NCI-H1092 treated with DMSO at 0.1 percent for 48 hours (cell line): Measurements from ENCODE around the gene KRTAP10-9.
"Not testable (repeated sequence)": the region's sequence is repeated elsewhere in the genome, so short reads cannot be mapped to it uniquely, and the experiment has no call there.

Experiments used
- DNase-seq: peaks from one replicate; lab custom pipeline; 2025; lab: John Stamatoyannopoulos, UW

Gene KRTAP10-9

GRCh38 chr21:44626673-44627143, at the start of gene KRTAP10-9:
KRTAP10-9 (plus strand) TSS chr21:44627093; CDS start chr21:44627172, 79 bp downstream.
- no peak for DNase-seq

- no peak for DNase-seq
Measured at GRCh38 chr21:44578371-44579055, 48.4 kb upstream of the KRTAP10-9 start.

- no peak for DNase-seq
Measured at GRCh38 chr21:44579056-44579832, 47.6 kb upstream of the KRTAP10-9 start.

GRCh38 chr21:44579833-44580144, 47.1 kb upstream of the KRTAP10-9 start:
- DNase-seq, result no peak

- not testable (repeated sequence) for DNase-seq
Measured at GRCh38 chr21:44580231-44580821, 46.6 kb upstream of the KRTAP10-9 start, which contains the start of gene KRTAP10-5. KRTAP10-5 (minus strand) TSS chr21:44580604; CDS start chr21:44580578, 26 bp downstream.

GRCh38 chr21:44581158-44581557, 45.7 kb upstream of the KRTAP10-9 start:
- no peak for DNase-seq

- DNase-seq, result no peak
Measured at GRCh38 chr21:44582055-44582454, 44.8 kb upstream of the KRTAP10-9 start.

- no peak for DNase-seq
Measured at GRCh38 chr21:44583089-44583799, 43.6 kb upstream of the KRTAP10-9 start.

- DNase-seq, result no peak
Measured at GRCh38 chr21:44583800-44584147, 43.1 kb upstream of the KRTAP10-9 start.

GRCh38 chr21:44585892-44586291, 41.0 kb upstream of the KRTAP10-9 start:
- DNase-seq, result no peak

GRCh38 chr21:44589094-44589493, 37.8 kb upstream of the KRTAP10-9 start:
- no peak for DNase-seq

- DNase-seq, result no peak
Measured at GRCh38 chr21:44589586-44590305, 37.1 kb upstream of the KRTAP10-9 start.

- no peak for DNase-seq
Measured at GRCh38 chr21:44590311-44590721, 36.6 kb upstream of the KRTAP10-9 start.

- not testable (repeated sequence) for DNase-seq
Measured at GRCh38 chr21:44590897-44591800, 35.7 kb upstream of the KRTAP10-9 start.

GRCh38 chr21:44591801-44592130, 35.1 kb upstream of the KRTAP10-9 start:
- DNase-seq, result peak; percentile 12

GRCh38 chr21:44592446-44593311, 34.2 kb upstream of the KRTAP10-9 start, which contains the start of gene KRTAP10-6:
KRTAP10-6 (minus strand) TSS chr21:44592505; CDS start chr21:44592484, 21 bp downstream.
- DNase-seq, result no peak

GRCh38 chr21:44593598-44594405, 33.1 kb upstream of the KRTAP10-9 start:
- no peak for DNase-seq

GRCh38 chr21:44594406-44594916, 32.4 kb upstream of the KRTAP10-9 start:
- no peak for DNase-seq
